K562 (cell line): ENCODE measurements around the gene GDF11. TPM values are rescaled to one million over a fixed set of nuclear protein-coding genes. Genes with fewer than 3 reads are reported as not detected.

Experiments used
- CLOCK ChIP-seq: fragments of 250-450 bp; sonication (Bioruptor Pico); IDR thresholded peaks from 2 replicates; pipeline ENCODE4 v1.4.0; 2020; ENCODE audit warnings: mild to moderate bottlenecking, moderate library complexity, borderline replicate concordance
- GABPA ChIP-seq: fragments of 200-800 bp; sonication (Bioruptor generic); conservative IDR thresholded peaks from 2 replicates; pipeline ENCODE4 v1.6.1; 2016; ENCODE audit warnings: low read depth, missing genetic modification characterization, missing compliant biosample characterization
- KDM5B ChIP-seq: fragments of 200-600 bp; sonication (generic); IDR thresholded peaks from 2 replicates; pipeline ENCODE4 v1.6.1; 2012; ENCODE audit warnings: low read depth, mild to moderate bottlenecking, moderate library complexity, low read length, control low read depth, inconsistent platforms; ENCODE audit not compliant: insufficient replicate concordance
- MEF2D ChIP-seq: conservative IDR thresholded peaks from 2 replicates; pipeline ENCODE4 v1.6.1; 2016; ENCODE audit warnings: low read depth, missing genetic modification characterization, missing compliant biosample characterization
- MYNN ChIP-seq, 2 experiments: sonication (generic); formaldehyde crosslinking in 1 of 2; IDR thresholded peaks; 2 replicates each; pipeline versions ENCODE4 v1.5.0 to v1.6.1; 2016 to 2020; ENCODE audit warnings: antibody characterized with exemption in 1 of 2, missing genetic modification reagents in 1 of 2
- NR2C1 ChIP-seq, 2 experiments: fragments of 450-650 bp; IDR thresholded peaks; 2 replicates each; pipeline ENCODE4 v1.6.1; 2017; ENCODE audit warnings: mild to moderate bottlenecking in 2 of 2, antibody characterized with exemption in 1 of 2, inconsistent platforms in 1 of 2, missing compliant biosample characterization in 1 of 2, missing genetic modification characterization in 1 of 2
- TAF9B ChIP-seq: fragments of 450-650 bp; IDR thresholded peaks from 2 replicates; pipeline ENCODE4 v1.6.1; 2018; ENCODE audit warnings: mild to moderate bottlenecking; ENCODE audit not compliant: partially characterized antibody
- ZEB2 ChIP-seq: fragments of 450-650 bp; IDR thresholded peaks from 2 replicates; pipeline ENCODE4 v1.6.1; 2016
- ZKSCAN1 ChIP-seq: fragments of 150-350 bp; IDR thresholded peaks from 2 replicates; pipeline ENCODE4 v1.6.1; 2016; ENCODE audit warnings: low read depth, low read length
- ZNF398 ChIP-seq: fragments of 250-450 bp; sonication (Bioruptor Pico); IDR thresholded peaks from 2 replicates; pipeline ENCODE4 v1.8.0; 2021; ENCODE audit warnings: moderate library complexity, mild to moderate bottlenecking, inconsistent platforms
- ZNF592 ChIP-seq: fragments of 450-650 bp; IDR thresholded peaks from 2 replicates; pipeline ENCODE4 v1.6.1; 2017; ENCODE audit warnings: antibody characterized with exemption, mild to moderate bottlenecking
- polyA plus RNA-seq, 8 experiments: library from polyadenylated mRNA; depleted of rRNA in 4 of 8; stranded (reverse) in 5 of 8; unstranded in 3 of 8; fragments of >200 nt; fragmentation: Nextera tagmentation in 2 of 8; fragmentation: Illumina TruSeq in 1 of 8; extraction: Ambion mirVana in 2 of 8; extraction: Trizol in 1 of 8; gene quantifications; 2 replicates each; pipeline versions ENCODE4 v1.2.1 to v1.2.3, GENCODE V29; 2011 to 2014; ENCODE audit warnings: inconsistent platforms in 1 of 8, missing spikeins in 1 of 8
- total RNA-seq, 7 experiments: library from RNA; depleted of rRNA in 6 of 7; stranded (reverse); fragments of >200 nt in 6 of 7; fragmentation: Illumina TruSeq in 2 of 7; extraction: Trizol in 2 of 7; gene quantifications; 2 replicates each; pipeline versions ENCODE4 v1.2.1 to v1.2.3, GENCODE V29; 2011 to 2021; ENCODE audit warnings: low replicate concordance in 1 of 7

GDF11 gene
- total and polyA plus RNA-seq, 9 of the 15 experiments (the other 6 are each of a cell fraction or from before 2014, with no cell fraction given): 1.4 to 15.7 (median 4.8) TPM

GRCh38 chr12:55715833-55716581 lies 26.9 kb upstream of the GDF11 start, which contains the start of gene BLOC1S1 (continued):
- TF ChIP-seq KDM5B: peak; percentile 46
- TF ChIP-seq TAF9B: peak; percentile 44
- TF ChIP-seq MYNN (IDR thresholded peaks at IDR 0.05): 0 out of 2 replicates have a peak, but pooled peaks have one; percentile 23
- TF ChIP-seq MYNN (CRISPR knock-in tag; IDR thresholded peaks at IDR 0.05): no peak
- no peak for TF ChIP-seq ZNF398 (CRISPR knock-in tag)
- TF ChIP-seq CLOCK (CRISPR knock-in tag): 0 out of 2 replicates have a peak, but pooled peaks have one; percentile 40
- TF ChIP-seq MEF2D: 0 out of 2 replicates have a peak, but pooled peaks have one; percentile 51
- TF ChIP-seq ZEB2: peak; percentile 68; the same call in 1 of the 2 replicates
- no peak for TF ChIP-seq ZNF592
- peak; percentile 43; the same call in 1 of the 2 replicates for TF ChIP-seq ZKSCAN1
- TF ChIP-seq GABPA: peak; percentile 85
- TF ChIP-seq NR2C1 (IDR thresholded peaks at IDR 0.05): peak; percentile 61; the same call in 1 of the 2 replicates
- peak; percentile 70 for TF ChIP-seq NR2C1 (tag; IDR thresholded peaks at IDR 0.05)
